Gastrocnemius medialis (tissue), 4 donors: Measurements from ENCODE around the gene SAP30L.

Experiments
- POLR2A ChIP-seq, 2 donors: fragments of 450-650 bp; IDR thresholded peaks; one replicate each; pipeline ENCODE4 v1.6.1; 2017; ENCODE audit warnings: antibody characterized with exemption in 2 of 2, mild to moderate bottlenecking in 2 of 2, moderate library complexity in 2 of 2
- TF ChIP-seq, protein P1 (sequence below), 5 experiments: fragments of 450-650 bp in 3 of 5; fragments of 200-600 bp in 2 of 5; sonication (generic) in 2 of 5; IDR thresholded peaks in 4 of 5; conservative IDR thresholded peaks in 1 of 5; 1 replicate in 4 of 5; 2 replicates in 1 of 5; pipeline ENCODE4 v1.5.1; 2016 to 2019; ENCODE audit warnings: antibody characterized with exemption in 5 of 5, mild to moderate bottlenecking in 3 of 5, moderate library complexity in 3 of 5

DNA sequence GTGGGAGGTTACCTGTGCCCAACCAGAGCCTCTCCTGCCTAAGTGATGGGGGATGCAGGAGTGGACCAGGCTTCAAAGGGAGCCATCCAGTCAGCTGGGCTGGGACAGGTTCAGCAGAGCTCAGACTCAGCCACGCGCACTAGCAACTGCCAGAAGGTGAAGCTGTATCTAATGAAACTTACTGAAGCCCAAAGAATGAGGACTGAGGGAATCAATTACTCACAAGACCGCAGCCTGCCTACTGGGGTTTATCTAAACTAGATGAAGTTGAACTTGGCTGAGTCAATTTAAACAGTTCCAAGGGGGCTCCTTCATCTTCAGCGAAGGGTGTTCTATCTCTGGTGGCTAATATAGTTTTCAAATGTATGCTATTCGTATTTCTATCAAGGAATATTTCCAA lies 20.9 kb downstream of the SAP30L start:
- no peak for TF ChIP-seq POLR2A (IDR thresholded peaks at IDR 0.05)
- TF ChIP-seq, protein P1, sequence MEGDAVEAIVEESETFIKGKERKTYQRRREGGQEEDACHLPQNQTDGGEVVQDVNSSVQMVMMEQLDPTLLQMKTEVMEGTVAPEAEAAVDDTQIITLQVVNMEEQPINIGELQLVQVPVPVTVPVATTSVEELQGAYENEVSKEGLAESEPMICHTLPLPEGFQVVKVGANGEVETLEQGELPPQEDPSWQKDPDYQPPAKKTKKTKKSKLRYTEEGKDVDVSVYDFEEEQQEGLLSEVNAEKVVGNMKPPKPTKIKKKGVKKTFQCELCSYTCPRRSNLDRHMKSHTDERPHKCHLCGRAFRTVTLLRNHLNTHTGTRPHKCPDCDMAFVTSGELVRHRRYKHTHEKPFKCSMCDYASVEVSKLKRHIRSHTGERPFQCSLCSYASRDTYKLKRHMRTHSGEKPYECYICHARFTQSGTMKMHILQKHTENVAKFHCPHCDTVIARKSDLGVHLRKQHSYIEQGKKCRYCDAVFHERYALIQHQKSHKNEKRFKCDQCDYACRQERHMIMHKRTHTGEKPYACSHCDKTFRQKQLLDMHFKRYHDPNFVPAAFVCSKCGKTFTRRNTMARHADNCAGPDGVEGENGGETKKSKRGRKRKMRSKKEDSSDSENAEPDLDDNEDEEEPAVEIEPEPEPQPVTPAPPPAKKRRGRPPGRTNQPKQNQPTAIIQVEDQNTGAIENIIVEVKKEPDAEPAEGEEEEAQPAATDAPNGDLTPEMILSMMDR (IDR thresholded peaks at IDR 0.05 in 4 of 5, conservative IDR thresholded peaks at IDR 0.05 in 1 of 5), result no peak
